Heart right ventricle (tissue), 16 donors: ENCODE measurements around the gene CREB3L4. TPM values are rescaled to one million over a fixed set of nuclear protein-coding genes. Genes with fewer than 3 reads are reported as not detected.
A peak's percentile ranks its signal among the peaks of the same experiment; 100 is the strongest.

Source experiments
- ATAC-seq, 8 donors: fragments of 200-7000 bp; cut with Tn5 transposase; one replicate each; pipeline ENCODE4 v1.9.1; 2020; ENCODE audit warnings: mild to moderate bottlenecking in 8 of 8, moderate library complexity in 8 of 8, moderate number of reproducible peaks in 1 of 8
- DNase-seq, 2 donors: peaks; one replicate each; pipeline ENCODE4 v3.0.0-alpha.2; 2020
- H3K27ac ChIP-seq, 10 donors: fragments of 200-600 bp; sonication (generic) in 2 of 10; one replicate each; pipeline versions ENCODE4 v1.5.0 to v1.8.0; 2020 to 2022; ENCODE audit warnings: mild to moderate bottlenecking in 3 of 10
- H3K27me3 ChIP-seq, 7 donors: fragments of 200-600 bp; one replicate each; pipeline ENCODE4 v1.8.0; 2021 to 2022; ENCODE audit warnings: mild to moderate bottlenecking in 2 of 7
- H3K36me3 ChIP-seq, 9 donors: fragments of 200-600 bp; sonication (generic) in 1 of 9; one replicate each; pipeline versions ENCODE4 v1.5.0 to v1.8.0; 2020 to 2022; ENCODE audit warnings: mild to moderate bottlenecking in 2 of 9
- H3K4me1 ChIP-seq, 9 donors: fragments of 200-600 bp; sonication (generic) in 1 of 9; one replicate each; pipeline versions ENCODE4 v1.5.0 to v1.8.0; 2020 to 2022; ENCODE audit warnings: mild to moderate bottlenecking in 4 of 9
- H3K4me3 ChIP-seq, 10 donors: fragments of 200-600 bp; sonication (generic) in 2 of 10; one replicate each; pipeline versions ENCODE4 v1.5.0 to v1.8.0; 2020 to 2022; ENCODE audit warnings: mild to moderate bottlenecking in 7 of 10, moderate library complexity in 2 of 10
- H3K9me3 ChIP-seq, 11 donors: fragments of 200-600 bp in 10 of 11; sonication (generic) in 2 of 11; one replicate each; pipeline versions ENCODE4 v1.5.0 to v1.8.0; 2013 to 2022; ENCODE audit warnings: mild to moderate bottlenecking in 2 of 11, control low read depth in 1 of 11, moderate library complexity in 1 of 11
- WGBS, 2 donors: extraction: QIAGEN DNeasy Blood & Tissue Kit; methylation state at CpG; one replicate each; pipeline ENCODE4 v1.1.7; 2013; ENCODE audit warnings: inconsistent platforms in 1 of 2; 5-methylcytosine and 5-hydroxymethylcytosine counted together
- intact Hi-C, 10 donors: fragments of 100-400 bp; cut with DNase I; formaldehyde crosslinking; loops; one replicate each; pipeline versions ENCODE4 v1.11.1 to v1.14.2; 2022
- polyA plus RNA-seq, 2 donors: library from polyadenylated mRNA; stranded (reverse); fragments of 200-250 nt; gene quantifications; one replicate each; pipeline ENCODE4 v1.2.3, GENCODE V29; 2013
- total RNA-seq, 10 donors: library from RNA; stranded (reverse); fragmentation: NEBNext Ultra II Directional in 3 of 10; extraction: Animal tissue kit (Norgen Biotek cat#: 25700) in 3 of 10; gene quantifications; one replicate each; pipeline versions ENCODE4 v1.2.1 to v1.2.4, GENCODE V29; 2021 to 2023
- TF ChIP-seq, protein P1 (sequence below), 9 donors: fragments of 200-600 bp; sonication (generic) in 2 of 9; IDR thresholded peaks; one replicate each; pipeline versions ENCODE4 v1.5.0 to v1.8.0; 2021 to 2022; ENCODE audit warnings: antibody characterized with exemption in 9 of 9, mild to moderate bottlenecking in 5 of 9, moderate library complexity in 1 of 9
- donor health status: Arrhythmogenic right ventricular cardiomyopathy.
- donor health status: ischemic (EF 13 %, LVEDD 7.1; RV severe dilation, severe dysfunction).
- donor health status: healthy with polysubstance abuse.
- donor health status: DM: no; HTN: yes; CAD: no.
- donor health status: DM: no; HTN: no; CAD: no.
- donor health status: ischemic (EF 25% LVEDD 6.9; RV normal size, moderate dysfunction).
- donor health status: ischemic (EF 25% LVEDD 5.7; RV mildly dilated, moderate dysfunction).
- donor health status: healthy.
- donor health status: DM: yes; HTN: yes; CAD: no.
- donor health status: Ischemic cardiomyopathy.
- donor health status: ischemic (EF 35%, LVEDD 5.7; RV mildly dilated, moderate dysfunction).
- donor health status: nonischemic (EF 11% LVEDD 7.7; RV severe dilation, severe dysfunction).
- donor health status: DM: yes; HTN: yes; CAD: no.
- donor health status: PGD.
- donor health status: ischemic (EF 29% LVEDD 5.4; RV normal size, mild dysfunction).
- donor health status: nonischemic (EF 23%, LVEDD 6.1; RV moderate dilation, normal function).

The CREB3L4 gene
- total and polyA plus RNA-seq, 12 donors: 2.9 to 8.5 (median 4.6) TPM

- no peak for ATAC-seq
- Histone ChIP-seq H3K27me3 (no peaks in the 10 kb centered on the region), H3K9me3 (no peaks in the 10 kb centered on the region), H3K36me3 (peaks cover 0 to 40% (median 28%) of the 10 kb centered on the region in 9 donors), H3K27ac (no peak overlapping the region), H3K4me3 (no peak overlapping the region), H3K4me1 (peaks cover 9 to 42% (median 20%) of the 10 kb centered on the region in 9 donors)
- WGBS, 2 donors: 90 to 95% methylated on average over 3 of the region's 3 CpGs
- intact Hi-C loops: no loop called here
- TF ChIP-seq, protein P1, sequence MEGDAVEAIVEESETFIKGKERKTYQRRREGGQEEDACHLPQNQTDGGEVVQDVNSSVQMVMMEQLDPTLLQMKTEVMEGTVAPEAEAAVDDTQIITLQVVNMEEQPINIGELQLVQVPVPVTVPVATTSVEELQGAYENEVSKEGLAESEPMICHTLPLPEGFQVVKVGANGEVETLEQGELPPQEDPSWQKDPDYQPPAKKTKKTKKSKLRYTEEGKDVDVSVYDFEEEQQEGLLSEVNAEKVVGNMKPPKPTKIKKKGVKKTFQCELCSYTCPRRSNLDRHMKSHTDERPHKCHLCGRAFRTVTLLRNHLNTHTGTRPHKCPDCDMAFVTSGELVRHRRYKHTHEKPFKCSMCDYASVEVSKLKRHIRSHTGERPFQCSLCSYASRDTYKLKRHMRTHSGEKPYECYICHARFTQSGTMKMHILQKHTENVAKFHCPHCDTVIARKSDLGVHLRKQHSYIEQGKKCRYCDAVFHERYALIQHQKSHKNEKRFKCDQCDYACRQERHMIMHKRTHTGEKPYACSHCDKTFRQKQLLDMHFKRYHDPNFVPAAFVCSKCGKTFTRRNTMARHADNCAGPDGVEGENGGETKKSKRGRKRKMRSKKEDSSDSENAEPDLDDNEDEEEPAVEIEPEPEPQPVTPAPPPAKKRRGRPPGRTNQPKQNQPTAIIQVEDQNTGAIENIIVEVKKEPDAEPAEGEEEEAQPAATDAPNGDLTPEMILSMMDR (IDR thresholded peaks at IDR 0.05): no peak
- DNase-seq: no peak
These were observed 5.4 kb downstream of the CREB3L4 start for GRCh38 chr1:153973071-153973470.

DNA sequence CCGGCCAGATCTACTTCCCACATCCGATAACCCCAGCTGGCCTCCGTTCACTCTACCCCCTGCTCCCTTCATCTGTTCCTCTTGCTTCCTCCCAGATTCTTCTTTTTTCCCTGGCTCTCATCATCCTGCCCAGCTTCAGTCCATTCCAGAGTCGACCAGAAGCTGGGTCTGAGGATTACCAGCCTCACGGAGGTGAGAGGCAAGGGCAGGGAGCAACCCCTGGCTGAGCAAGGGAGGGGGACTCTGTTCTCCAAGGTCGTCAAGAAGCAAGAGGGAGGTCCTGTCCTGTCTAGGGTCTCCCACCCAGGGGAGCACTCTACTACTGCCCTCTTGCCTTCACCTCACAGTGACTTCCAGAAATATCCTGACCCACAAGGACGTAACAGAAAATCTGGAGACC, 5.8 kb downstream of the CREB3L4 start:
- WGBS, 2 donors: 81 to 82% methylated on average over 7 of the region's 7 CpGs
- Histone ChIP-seq H3K27ac (no peak overlapping the region), H3K9me3 (no peaks in the 10 kb centered on the region), H3K4me1 (peaks cover 7 to 42% (median 19%) of the 10 kb centered on the region in 9 donors), H3K27me3 (no peaks in the 10 kb centered on the region), H3K36me3 (peaks cover 0 to 40% (median 28%) of the 10 kb centered on the region in 9 donors), H3K4me3 (no peak overlapping the region)
- ATAC-seq (no peak), DNase-seq (no peak)
- intact Hi-C loops: no loop called here
- TF ChIP-seq, protein P1 (IDR thresholded peaks at IDR 0.05): no peak

- 0 to 1% methylated on average over 16 of the region's 16 CpGs for WGBS, 2 donors
- Histone ChIP-seq H3K36me3 (peaks cover 0 to 66% (median 28%) of the 10 kb centered on the region in 9 donors), H3K4me1 (peaks cover 7 to 47% (median 19%) of the 10 kb centered on the region in 9 donors), H3K9me3 (no peaks in the 10 kb centered on the region), H3K4me3 (peak overlapping the region; percentile 69 to 99 (median 94)), H3K27ac (peak overlapping the region; percentile 79 to 98 (median 96)), H3K27me3 (no peaks in the 10 kb centered on the region)
- TF ChIP-seq, protein P1 (IDR thresholded peaks at IDR 0.05): no peak
- intact Hi-C loops: no loop called here
- DNase-seq: no peak
- peak in 6 of 8 donors; percentile 2 to 13 (median 4) for ATAC-seq
These were observed 9.1 kb downstream of the CREB3L4 start for GRCh38 chr1:153976819-153977249.

DNA sequence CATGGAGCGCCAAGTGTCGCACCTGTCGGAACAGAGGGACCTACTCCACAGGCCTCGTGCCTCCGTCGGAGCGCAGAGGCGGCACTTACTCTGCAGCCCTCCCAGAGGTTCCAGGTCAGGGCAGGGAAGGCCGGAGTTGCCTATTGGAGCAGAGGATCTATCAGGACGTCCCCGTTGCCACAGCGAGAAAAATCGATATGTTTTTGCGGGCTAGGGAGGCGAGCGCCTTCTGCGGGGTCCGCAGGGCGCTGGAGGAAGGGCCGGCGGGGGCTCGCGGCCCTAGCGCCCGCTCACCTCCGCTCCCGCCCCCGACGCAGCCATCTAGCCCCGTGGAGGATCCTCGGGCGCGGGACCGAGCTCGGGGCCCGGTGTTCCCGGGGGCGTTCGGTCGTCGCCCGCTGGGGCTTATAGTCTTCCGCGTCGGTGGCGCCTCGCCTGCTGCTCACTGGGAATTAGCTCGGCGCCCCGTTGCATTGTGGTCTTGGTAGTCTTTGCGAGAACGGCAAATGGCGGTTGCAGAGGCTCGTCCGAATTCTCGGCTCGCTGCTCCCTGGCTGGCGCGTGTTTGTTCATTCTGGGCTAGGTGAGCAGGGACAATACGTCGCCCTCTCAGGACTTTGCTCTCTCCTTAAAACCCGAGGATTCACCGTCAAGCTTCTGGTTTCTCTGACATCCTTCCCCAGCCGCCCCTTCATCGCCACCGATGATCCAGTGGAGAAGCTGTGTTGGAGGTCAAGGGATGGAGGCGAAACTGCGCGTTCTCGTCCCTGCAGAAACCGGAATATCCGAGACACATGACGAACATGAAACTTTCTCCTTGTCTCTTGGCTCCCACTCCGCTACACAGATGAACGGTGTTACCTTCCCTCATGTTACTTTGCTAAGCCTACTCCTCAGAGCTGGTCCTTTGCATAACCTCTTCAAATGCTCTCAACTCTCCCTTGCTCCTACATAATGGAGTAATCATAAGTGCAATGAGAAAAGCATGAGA, 9.8 kb downstream of the CREB3L4 start, which contains the start of gene JTB:
JTB (minus strand) TSS at position 425 of the 991 bp plus-strand sequence; CDS start at position 3, 422 bp downstream.
- peaks cover 0 to 71% (median 28%) of the 10 kb centered on the region in 9 donors for H3K36me3 ChIP-seq
- WGBS, 2 donors: 0 to 1% methylated on average over 72 to 75 of the region's 75 CpGs
- ATAC-seq (peak; percentile 93 to 97 (median 95)), DNase-seq (peak; percentile 87 to 91)
- H3K4me1 ChIP-seq: peaks cover 7 to 47% (median 19%) of the 10 kb centered on the region in 9 donors
- peak within 1 kb of the TSS; percentile 69 to 99 (median 94) for H3K4me3 ChIP-seq
- intact Hi-C loops: no loop called here
- TF ChIP-seq, protein P1 (IDR thresholded peaks at IDR 0.05): peak in 1 of 9 donors; percentile 11
- no peaks in the 10 kb centered on the region for H3K27me3 ChIP-seq
- H3K9me3 ChIP-seq: no peaks in the 10 kb centered on the region
- peak within 1 kb of the TSS; percentile 79 to 98 (median 96) for H3K27ac ChIP-seq
